Heart left ventricle (tissue), 13 donors: Measurements from ENCODE around the gene TMEM236.

Experiments
- CTCF ChIP-seq, 12 donors: fragments of 200-600 bp; sonication (generic) in 4 of 12; IDR thresholded peaks; one replicate each; pipeline versions ENCODE4 v1.5.0 to v1.8.0; 2018 to 2022; ENCODE audit warnings: antibody characterized with exemption in 12 of 12, mild to moderate bottlenecking in 5 of 12
- POLR2A ChIP-seq, 2 donors: fragments of 450-650 bp; IDR thresholded peaks; one replicate each; pipeline ENCODE4 v1.6.1; 2017; ENCODE audit warnings: antibody characterized with exemption in 2 of 2, mild to moderate bottlenecking in 2 of 2, moderate library complexity in 2 of 2
- donor health status: ischemic (EF 13 %, LVEDD 7.1; RV severe dilation, severe dysfunction).
- donor health status: DM: no; HTN: yes; CAD: no.
- donor health status: DM: no; HTN: no; CAD: no.
- donor health status: ischemic (EF 25% LVEDD 6.9; RV normal size, moderate dysfunction).
- donor health status: ischemic (EF 25% LVEDD 5.7; RV mildly dilated, moderate dysfunction).
- donor health status: ischemic (EF 35%, LVEDD 5.7; RV mildly dilated, moderate dysfunction).
- donor health status: nonischemic (EF 11% LVEDD 7.7; RV severe dilation, severe dysfunction).
- donor health status: DM: yes; HTN: yes; CAD: no.
- donor health status: PGD.
- donor health status: ischemic (EF 29% LVEDD 5.4; RV normal size, mild dysfunction).
- donor health status: nonischemic (EF 23%, LVEDD 6.1; RV moderate dilation, normal function).

DNA sequence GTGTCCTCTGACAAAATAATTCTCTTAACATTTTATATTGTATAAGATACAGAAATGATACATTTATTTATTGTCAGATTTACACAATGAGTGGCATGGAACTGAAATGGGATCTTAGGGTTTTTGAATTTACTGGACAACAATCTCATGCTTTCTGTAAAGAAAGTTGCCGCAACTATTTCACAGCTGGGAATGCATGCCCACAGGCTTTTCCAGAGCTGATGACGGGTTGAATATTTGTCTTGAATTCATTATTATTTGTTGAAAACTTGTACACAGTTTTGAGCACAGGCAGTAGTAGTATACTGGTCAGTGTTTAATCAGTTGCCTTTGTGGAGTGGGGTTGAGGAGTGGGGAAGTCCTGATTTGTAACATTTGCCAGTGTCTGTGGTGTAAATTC lies 36.6 kb downstream of the TMEM236 start:
- no peak for TF ChIP-seq CTCF (IDR thresholded peaks at IDR 0.05)
- no peak for TF ChIP-seq POLR2A (IDR thresholded peaks at IDR 0.05)
